ENCODE data around the gene RAD51B.

The RAD51B gene

DNA sequence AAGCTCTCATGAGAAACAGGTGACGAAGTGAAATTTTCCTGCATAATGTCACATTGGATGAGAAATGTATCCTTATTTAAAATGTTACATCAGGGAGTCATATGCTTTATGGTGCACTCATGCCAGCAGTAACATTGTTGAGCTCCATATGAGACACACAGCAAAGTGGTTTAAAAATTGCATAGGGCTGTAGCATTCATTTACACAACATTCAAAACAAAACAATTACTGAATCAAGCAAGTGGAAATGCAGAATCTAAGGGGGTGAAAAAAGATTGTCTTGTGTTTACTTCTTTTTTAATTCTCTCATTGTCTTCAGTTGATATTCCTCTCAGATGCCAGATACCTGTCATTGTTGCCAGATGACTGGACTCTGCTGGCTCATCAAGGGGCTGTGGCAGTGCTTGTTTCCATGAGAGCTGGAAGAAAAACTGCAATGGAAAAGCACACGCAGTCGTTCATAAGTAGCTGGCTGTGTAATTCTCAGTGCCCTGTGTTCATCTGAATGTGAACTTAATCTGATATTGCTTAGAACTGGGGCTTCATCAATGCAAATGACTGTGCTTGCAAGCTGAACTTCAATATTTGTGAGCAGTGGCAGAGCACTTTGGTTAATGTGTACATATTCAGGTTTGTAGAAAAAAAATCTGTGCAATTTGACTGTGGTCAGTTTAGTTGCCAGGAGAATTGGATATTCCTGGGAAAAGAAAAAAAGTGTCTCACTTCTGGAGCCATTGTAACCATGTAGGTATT is 305.6 kb downstream of the RAD51B start:
- no peak for DNase-seq

DNA sequence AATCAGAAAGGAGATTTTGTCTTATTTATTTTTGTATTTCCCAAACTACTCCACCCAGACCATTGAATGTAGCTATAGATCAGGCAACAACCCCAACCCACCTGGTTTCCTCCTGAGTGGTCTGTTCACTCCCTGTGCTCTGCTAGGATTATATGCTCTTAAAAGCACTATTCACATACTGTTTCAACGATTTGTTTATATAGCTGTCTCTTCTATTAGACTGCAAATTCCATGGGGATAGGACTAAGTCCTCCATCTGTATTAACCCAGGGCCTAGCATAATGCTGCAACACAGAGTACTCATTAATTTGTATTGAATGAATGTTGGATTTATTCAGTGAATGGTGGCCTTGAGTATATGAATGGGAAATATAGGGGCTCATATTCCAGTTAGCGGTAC is 307.6 kb downstream of the RAD51B start:
- DNase-seq, result no peak

DNA sequence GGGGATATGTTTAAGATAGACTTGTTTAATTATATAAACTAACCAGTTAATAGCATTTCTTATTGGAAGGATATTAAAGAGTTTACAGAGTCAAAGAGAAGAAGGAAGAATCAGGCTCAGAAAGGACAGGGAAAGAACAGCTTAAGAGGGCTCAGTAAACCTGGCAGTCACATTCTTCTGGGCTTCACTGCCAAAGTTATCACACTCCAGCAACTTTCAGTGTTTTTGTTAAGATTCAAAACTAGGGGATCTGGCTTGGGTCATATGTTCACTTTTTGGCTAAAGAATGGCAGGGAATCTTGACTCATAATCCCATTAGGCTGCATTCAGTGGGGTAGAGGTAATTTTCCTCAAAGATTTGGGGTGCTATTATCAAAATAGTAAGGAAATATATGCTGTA is 312.3 kb downstream of the RAD51B start:
- DNase-seq, result no peak

DNA sequence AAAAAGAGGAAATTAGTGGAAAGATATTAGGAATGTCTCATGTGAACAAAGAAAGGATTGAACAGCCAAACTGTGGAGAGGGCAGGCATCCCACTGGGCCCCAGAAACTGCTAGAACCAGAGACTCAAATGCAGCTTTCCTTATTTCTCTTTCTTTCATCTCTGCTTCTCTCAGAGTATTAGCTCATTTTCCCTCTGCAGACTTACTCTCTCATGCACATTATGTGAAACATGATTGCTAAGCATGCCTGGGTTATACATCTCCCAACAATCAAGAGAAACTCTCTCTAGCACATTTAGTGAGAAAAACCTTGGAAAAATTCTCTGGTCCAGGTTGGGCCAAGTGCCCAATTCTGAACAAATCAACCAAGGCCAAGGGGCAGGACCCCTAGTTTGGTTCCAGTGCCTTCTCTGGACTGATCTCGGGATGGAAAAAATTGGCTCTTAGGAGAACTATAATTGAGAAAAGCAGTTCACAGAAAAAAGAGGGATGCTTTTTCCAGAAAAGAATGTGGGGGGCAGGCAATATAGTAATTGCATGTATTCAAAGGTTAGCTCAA is 313.1 kb downstream of the RAD51B start:
- DNase-seq, result no peak

DNA sequence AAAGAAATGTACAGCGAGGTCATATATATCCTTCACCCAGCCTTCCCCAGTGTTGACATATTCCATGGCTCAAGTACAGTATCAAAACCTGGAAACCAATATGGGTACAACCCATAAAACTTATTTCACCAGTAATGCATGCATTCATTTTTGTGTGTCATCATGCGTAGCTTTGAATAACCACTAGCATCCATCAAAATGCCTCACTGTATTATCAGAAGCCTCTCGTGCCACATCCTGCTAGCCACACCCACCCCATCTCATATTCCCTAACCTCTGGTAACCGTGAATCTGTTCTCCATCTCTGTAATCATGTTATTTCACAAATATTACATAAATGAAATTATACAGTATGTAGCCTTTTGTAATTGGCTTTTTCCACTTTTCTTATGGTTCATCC is 314.3 kb downstream of the RAD51B start:
- DNase-seq, result no peak

DNA sequence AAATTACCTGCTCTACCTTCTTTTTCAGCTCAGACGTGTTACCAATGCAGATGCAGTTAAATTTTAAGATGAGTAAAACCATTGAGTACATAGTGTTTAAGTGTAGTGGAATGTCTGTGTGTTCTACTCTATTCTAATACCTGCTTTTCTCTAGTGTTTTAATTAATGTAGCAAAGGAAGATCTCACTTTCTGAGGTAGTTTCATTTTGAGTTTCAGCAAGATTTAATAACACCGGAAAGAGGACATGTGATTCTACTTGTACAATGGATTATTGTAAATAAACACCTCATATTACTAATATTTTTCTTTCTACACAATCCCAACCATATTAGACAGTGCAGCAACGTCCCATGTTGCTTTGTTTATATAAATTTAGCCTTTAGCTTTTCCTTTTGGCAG is 315.4 kb downstream of the RAD51B start:
- no peak for DNase-seq

DNA sequence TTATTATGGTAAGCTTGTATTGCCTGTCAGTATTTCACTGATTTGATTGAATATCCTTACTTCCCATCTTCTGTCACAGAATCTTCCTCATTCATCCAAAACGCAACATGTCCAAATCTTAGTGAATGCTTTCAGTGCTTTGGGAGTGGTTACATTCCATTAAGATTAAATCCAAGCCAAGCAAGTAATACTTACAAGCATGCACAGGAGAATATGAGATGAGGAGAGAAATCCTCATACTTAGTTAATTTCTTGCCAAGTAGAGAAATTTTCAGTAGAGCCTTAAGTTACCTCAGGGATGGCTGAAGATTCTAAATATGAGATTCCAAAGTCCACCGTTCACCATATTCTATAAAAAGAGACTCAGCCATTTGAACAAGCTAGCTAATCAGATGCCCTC is 316.0 kb downstream of the RAD51B start:
- no peak for DNase-seq

DNA sequence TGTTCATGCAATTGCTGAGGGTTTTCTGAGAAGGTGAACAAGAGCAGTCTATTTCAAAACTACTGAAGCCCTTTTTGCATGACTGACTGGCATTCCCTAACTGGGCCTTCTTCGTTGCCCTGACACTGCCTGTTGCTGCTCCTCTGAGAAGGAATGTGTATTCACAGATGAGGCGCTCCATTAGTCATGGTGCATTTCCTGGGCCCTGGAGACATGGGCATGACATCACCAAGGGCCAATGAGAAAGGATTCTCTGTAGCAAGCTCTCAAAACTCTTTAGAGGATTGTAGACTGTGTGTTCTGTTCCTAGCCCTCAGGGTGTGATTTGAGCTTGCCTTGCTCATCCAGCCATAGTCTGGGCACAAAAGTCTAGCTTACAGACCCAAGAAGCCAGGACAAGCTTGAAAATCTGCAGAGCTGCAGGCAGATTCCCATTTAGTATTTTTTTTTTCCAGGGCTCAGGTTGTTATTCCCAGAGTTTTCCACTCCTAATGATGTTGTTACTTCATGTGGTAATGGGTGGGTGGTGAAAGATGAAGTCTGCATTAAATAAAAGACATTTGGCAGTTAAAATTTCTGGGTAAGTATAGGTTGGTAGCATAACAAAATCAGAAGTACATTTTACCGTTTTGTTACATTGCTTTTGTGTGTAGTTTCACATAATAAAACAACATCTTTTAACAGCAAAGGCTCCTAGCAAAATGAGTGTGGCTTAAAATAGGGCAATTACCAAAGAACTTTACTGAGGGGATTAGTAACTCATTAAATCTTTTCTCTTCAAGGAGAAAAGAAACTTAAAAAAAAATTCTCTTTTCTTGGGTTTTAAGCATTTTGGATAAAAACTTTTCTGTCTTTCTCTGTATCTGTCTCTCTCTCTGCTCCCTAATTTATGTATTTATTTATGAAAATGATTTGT is 318.4 kb downstream of the RAD51B start:
- no peak for DNase-seq

DNA sequence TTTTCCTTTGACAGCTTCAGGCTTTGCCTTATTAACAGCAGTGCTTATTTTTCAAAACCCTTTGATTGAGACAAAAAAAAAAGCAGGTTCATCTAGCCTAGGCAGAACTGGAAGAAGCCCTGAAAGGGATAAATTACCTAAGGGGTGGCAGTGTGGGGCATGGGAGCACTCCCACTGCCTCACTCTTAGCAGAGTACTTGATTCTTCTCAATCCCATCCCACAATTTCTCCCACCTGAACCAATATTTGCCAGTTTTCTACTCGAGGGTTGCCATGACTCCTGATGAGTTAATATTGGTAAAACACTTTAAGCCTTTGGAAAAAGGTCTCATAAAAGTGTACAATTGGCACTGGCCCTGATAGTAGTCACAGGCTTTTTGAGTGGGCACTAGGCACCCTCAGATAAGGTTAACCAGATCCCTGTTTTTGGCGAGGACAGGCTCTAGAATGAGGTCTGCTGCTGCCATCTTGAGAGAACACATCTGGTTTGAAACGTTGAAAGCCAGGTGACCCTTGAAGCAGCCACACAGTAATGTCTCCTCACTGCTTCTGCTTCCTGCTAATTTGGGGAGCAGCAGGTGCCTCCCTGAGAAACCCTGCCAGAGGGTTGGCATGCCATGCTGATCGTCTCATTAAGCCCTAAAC is 320.0 kb downstream of the RAD51B start:
- no peak for DNase-seq

DNA sequence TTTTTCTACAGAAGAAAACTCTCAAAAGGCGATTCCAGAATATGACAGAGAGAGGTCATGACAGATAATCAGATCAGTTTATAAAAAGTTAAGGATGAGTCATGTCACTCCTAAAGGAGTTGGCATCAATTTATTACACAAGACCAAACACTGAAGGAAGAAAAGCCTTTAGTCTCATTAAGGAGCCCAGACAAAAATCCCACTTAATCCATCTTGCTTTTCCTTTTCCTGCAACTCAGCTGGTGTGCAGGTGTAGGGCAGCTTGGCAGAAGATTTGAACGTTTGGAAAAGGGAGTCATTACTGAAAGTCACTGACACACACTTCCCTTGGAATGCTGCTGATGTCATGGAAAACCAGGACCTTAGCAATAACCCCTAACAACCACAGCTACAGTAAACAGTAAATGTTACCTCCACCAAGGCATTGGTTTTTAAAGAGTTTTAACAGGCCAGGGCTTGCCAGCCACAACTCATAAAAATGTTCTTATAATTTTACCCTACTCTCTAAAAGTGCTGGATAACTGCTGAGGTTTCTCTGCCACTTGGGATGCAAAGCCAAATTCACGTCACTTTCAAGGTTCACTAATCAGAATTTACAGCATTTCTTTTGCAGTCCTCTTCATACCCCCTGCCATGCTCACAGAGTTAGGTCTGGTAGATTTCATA is 320.6 kb downstream of the RAD51B start:
- DNase-seq, result no peak

DNA sequence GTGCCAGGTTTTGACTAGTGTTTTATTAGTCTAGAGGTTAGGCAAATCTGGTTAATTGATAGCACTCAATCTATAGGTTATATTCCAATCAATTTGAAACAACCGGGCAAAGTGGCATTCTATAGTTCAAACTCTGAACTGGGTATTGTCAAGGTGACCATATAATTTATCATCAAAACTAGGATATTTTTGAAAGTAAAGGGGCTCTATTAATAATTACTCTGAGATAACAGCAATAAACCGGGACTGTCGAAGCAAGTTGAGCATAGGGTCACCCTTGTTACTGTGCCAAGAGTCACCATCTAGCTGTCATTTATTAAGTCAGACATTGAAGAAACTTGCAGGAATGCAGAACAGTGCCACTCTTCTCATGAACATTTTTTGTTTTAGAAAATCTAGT is 321.2 kb downstream of the RAD51B start:
- no peak for DNase-seq

DNA sequence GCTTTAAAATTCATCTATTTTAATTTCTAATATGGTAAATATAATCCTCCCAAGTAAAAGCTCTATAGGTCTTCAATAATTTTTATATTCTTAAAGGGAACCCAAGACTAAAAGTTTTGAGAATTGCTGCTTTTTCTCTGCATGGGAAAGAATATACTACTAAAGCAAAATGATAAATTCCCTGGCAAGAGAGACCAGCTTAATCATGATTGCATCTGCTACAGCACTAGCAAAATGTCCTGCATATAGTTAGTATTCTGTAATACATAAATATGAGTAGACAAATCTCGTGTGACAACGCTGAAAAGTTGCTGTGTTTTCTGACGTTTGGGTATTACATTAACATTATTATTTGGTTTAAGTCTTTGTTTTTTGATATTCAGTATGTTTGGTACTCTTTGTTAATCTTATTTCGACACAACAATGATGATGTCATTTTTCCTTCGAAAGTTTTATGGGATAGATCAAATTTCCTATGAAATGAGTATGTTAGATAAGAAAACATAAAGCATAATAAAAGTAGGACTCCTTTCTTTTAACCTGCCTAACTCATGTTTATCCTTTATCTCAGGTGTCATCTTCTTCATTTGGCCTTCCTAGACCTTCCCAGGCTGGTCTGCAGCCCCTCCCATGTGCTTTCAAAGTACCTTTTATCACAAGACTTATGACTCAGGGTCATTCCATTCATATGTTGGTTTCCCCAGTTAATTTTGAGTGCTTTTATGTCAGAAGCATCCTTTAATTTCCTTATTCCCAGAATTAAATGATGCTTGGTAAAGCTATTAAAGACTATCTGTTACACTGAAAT is 321.9 kb downstream of the RAD51B start:
- no peak for DNase-seq

DNA sequence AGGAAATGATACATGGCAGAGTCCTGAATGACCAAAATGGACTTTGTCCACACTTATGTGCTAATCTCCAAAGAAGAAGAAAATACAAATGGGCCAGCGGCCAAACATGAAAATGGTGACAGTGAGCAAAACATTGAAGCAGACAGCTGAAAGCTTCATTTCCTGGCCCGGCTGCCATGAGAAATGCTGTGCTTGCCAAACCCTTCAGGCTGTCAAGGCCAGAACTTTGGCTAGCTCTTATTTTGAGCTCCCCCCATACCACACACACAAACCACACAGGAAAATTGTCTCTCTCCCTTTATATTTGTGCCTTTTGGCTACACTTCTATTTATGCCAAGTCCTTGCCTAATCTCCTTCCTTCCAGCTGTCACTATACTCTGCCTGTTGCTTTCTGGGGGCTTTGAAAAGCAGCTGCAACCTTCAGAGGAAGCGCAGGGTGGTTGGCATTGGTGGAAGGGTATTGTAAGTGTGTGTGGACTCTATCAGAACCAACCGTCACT is 323.8 kb downstream of the RAD51B start:
- DNase-seq, result no peak

DNA sequence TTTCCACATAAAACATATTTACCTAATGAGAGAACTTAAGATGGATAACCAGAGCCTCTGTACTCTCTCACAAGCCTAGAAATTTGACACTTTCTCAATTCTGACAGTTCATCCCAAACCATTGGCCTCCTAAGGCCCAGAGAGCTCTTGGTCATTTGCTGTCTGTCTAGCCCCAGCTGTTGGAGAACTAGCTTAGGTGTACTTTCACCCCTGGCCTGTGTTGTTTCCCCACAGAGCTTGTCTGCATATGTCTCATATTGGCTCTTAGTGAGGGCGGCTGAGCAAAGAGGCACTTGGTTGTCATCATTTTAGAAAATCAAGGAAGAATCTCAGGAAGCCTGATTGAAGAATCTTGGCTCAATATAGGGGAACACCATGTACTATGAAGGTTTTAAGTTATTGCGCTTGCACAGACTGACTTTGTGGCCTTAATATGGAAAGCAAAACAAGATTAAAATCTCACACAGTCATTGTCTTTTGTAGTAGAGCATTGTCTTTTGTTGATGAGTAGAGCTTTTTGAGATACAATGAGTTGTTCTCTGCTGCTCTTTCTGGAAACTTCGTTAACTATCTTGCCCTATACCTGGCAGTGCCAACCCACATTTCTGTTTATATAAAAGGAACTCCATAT is 324.6 kb downstream of the RAD51B start:
- DNase-seq, result no peak

DNA sequence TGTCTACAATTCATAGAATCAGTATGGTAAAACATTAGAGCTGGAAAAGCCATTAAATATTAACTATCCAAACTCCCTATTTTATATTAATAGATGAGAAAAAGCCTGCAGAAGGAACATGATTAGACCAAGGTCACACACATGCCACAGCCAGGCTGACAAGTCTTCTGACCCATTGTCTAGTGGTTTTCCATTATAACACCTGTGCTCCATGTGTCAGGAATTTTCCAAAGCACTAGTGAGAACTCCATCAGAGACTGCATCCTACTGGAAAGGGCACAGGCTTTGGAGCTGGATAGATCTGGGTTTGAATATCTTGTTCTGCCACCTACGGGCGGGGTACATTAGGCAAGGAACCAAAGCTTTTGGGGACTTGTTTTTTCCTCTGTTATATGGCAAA is 325.5 kb downstream of the RAD51B start:
- no peak for DNase-seq

DNA sequence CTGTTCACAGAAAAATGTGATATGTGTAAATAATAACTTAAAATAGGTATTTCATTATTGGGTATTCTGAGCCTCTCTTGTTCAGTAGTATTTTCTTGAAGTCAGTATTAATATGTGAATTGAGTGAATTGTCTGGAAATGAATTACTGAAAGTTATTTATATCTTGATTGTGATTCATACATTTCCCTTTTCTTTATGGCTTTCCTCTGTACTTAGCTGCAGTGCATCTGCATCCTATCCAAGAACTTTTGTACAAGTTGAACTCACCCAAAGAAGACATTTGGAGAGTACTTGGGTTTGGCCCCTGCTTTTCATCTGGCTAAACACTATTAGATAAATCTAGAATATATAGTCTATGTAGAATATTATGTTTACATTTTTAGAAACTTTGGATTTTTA is 326.0 kb downstream of the RAD51B start:
- no peak for DNase-seq

DNA sequence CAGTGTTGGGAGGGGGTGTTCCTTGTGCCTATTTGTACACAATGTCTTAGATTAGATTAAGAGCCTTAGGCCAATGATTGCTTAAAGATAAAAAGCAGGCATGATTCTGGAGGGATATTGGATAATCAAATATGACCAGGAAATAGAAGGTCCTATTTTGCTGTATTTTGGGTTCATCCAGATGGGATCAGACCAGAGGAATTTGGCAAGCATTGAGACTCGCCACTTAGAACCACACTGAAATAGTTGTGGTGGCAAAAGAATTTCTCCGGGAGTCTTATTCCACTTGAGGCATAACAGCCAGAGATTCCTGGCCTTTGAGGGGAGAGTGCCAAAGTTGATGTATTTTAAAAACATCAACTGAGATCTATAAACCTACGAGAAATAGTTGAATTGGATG is 327.2 kb downstream of the RAD51B start:
- no peak for DNase-seq

DNA sequence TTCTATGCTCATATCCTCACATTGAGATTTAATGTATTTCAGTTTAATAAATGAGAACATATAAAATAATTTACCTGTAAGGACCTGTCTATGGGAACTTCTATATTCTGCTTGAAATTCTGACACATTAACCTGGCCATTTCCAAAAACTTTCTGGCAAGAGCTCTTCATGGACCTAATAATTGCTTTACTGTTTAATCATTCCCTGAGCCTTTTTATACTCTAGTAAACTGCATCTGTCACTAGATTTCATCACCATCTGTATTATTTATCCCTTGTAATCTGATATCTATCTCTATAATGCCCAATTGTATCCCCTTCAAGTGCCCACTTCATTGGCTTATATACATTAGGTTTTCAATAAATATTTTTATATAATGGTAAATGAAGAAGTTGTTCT is 327.7 kb downstream of the RAD51B start:
- DNase-seq, result no peak

DNA sequence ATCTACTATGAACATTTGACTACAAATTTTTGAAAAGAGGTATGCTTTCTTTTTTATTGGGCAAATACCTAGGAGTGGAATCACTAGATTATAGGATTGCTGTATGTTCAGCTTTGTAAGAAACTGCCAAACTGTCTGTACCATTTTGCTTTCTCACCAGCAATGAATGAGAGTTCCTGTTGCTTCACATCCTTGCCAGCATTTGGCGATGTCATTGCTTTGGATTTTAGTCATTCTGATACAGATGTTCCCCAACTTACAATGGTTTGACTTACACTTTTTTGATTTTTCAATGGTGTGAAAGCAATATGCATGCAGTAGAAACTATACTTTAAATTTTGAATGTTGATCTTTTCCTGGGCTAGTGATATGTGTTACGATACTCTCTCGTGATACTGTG is 328.7 kb downstream of the RAD51B start:
- DNase-seq, result no peak

DNA sequence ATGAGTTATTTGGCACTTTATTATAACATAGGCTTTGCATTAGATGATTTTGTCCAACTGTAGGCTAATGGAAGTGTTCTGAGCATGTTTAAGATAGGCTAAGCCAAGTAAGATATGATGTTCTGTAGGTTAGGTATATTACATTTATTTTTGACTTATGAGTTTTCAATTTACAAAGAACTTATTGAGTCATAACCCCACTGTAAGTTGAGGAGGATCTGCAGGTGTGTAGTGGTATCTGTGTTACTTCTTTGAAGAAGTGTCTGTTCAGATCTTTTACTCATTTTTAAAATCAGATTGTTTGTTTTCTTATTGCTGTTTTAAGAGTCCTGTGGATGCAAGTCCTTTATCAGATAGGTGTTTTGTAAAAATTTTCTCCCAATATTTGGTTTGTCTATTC is 329.2 kb downstream of the RAD51B start:
- no peak for DNase-seq

DNA sequence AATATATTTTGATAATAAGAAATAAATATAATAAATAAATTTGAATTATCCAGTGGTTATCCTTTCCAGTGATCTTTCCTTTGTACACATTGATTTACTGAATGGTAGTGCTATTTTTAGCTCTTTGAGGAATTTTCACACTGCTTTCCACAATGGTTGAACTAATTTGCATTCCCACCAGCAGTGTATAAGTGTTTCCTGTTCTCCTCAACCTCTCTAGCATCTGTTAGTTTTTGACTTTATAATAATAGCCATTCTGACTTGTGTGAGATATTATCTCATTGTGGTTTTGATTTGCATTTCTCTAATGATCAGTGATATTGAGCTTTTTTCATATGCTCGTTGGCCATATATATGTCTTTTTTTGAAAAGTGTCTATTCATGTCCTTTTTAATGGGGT is 333.7 kb downstream of the RAD51B start:
- DNase-seq, result no peak

Measured in CD4-positive, alpha-beta T cell treated with Interleukin-17A for 1 hour (primary cell).